Ishikawa (cell line): ENCODE measurements around the gene CENPV.

Source experiments
- CEBPB ChIP-seq: IDR thresholded peaks from 2 replicates; pipeline ENCODE4 v1.6.1; 2012
- CREB1 ChIP-seq: IDR thresholded peaks from 2 replicates; pipeline ENCODE4 v1.6.1; 2012; ENCODE audit warnings: low read depth
- EGR1 ChIP-seq: IDR thresholded peaks from 2 replicates; pipeline ENCODE4 v1.6.1; 2012
- EP300 ChIP-seq: IDR thresholded peaks from 2 replicates; pipeline ENCODE4 v1.6.1; 2012; ENCODE audit warnings: borderline replicate concordance
- FOXM1 ChIP-seq: IDR thresholded peaks from 2 replicates; pipeline ENCODE4 v1.6.1; 2012; ENCODE audit warnings: low read depth, borderline replicate concordance
- MAX ChIP-seq: IDR thresholded peaks from 2 replicates; pipeline ENCODE4 v1.6.1; 2012
- NFIC ChIP-seq: IDR thresholded peaks from 2 replicates; pipeline ENCODE4 v1.6.1; 2012
- RAD21 ChIP-seq: IDR thresholded peaks from 2 replicates; pipeline ENCODE4 v1.6.1; 2012; ENCODE audit warnings: low read depth
- REST ChIP-seq: IDR thresholded peaks from 2 replicates; pipeline ENCODE4 v1.6.1; 2012; ENCODE audit warnings: low read depth, mild to moderate bottlenecking
- TAF1 ChIP-seq: IDR thresholded peaks from 2 replicates; pipeline ENCODE4 v1.6.1; 2012; ENCODE audit warnings: low read depth, mild to moderate bottlenecking
- TCF12 ChIP-seq: IDR thresholded peaks from 2 replicates; pipeline ENCODE4 v1.6.1; 2012; ENCODE audit warnings: low read depth
- TEAD4 ChIP-seq: IDR thresholded peaks from 2 replicates; pipeline ENCODE4 v1.6.1; 2012
- USF1 ChIP-seq: IDR thresholded peaks from 2 replicates; pipeline ENCODE4 v1.6.1; 2012
- YY1 ChIP-seq: IDR thresholded peaks from 2 replicates; pipeline ENCODE4 v1.6.1; 2012; ENCODE audit warnings: low read depth
- ZBTB7A ChIP-seq: IDR thresholded peaks from 2 replicates; pipeline ENCODE4 v1.6.1; 2012; ENCODE audit warnings: low read depth

CENPV gene

GRCh38 chr17:16346721-16347271 is 6.5 kb downstream of the CENPV start:
- TF ChIP-seq EP300 (no peak), EGR1 (no peak), CREB1 (no peak), CEBPB (no peak), ZBTB7A (no peak), MAX (no peak), TEAD4 (no peak), NFIC (no peak), YY1 (no peak), TCF12 (no peak), USF1 (no peak)

GRCh38 chr17:16345565-16345964 is 7.7 kb downstream of the CENPV start:
- TF ChIP-seq RAD21 (no peak), USF1 (no peak), EP300 (no peak), YY1 (no peak), REST (no peak), MAX (no peak), EGR1 (no peak), TEAD4 (no peak)

- TF ChIP-seq MAX (no peak), USF1 (no peak), EP300 (no peak), RAD21 (no peak), TEAD4 (no peak), CREB1 (no peak), TAF1 (no peak), REST (no peak), CEBPB (no peak), NFIC (no peak), FOXM1 (no peak), TCF12 (no peak), YY1 (no peak), ZBTB7A (no peak), EGR1 (no peak)
These were observed 9.7 kb downstream of the CENPV start for GRCh38 chr17:16343569-16343968.

- TF ChIP-seq CREB1 (no peak), EP300 (no peak), REST (no peak), RAD21 (no peak), YY1 (no peak), ZBTB7A (no peak), FOXM1 (no peak), TAF1 (no peak), NFIC (no peak), USF1 (no peak), TCF12 (no peak), MAX (no peak), TEAD4 (no peak), EGR1 (no peak), CEBPB (no peak)
These were observed 10.3 kb downstream of the CENPV start for GRCh38 chr17:16342979-16343378.
